ENCODE data around the gene OPCML. TPM values are rescaled to one million over a fixed set of nuclear protein-coding genes. Genes with fewer than 3 reads are reported as not detected.
A peak's percentile ranks its signal among the peaks of the same experiment; 100 is the strongest.

OPCML gene
- total RNA-seq = not detected
- polyA plus RNA-seq = not detected
- total RNA-seq = not detected

DNA sequence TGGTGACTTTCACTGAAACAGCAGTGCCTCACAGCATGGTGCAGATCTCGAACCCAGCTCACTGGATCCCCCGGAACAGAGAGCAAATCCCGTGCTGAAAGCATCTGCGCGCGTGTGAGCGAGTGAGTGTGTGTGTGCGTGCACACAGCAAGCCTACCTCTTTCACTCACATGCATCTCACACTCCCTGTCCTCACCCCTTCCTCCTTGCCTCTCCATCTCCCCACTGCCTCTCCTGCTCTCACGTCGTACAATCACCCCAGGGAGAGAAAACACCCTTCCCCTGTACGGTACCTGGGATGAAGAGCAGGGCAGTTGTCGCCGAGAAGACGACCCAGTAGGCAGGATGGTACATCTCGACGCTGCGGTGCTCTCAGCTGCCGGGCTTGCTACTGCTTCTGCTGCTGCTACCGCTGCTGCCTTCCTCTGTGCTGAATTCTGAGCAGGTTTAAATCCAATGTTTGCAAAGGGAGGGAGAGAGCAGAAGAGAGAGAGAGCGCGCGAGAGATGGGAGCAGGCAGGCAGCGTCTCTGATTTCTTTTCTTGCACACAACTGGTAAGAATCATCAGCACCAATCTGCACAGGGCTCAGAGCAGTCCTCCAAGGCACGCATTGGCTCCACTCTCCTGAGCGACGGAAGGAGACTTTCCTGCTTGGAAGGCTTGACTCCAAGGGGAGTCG, at the start of gene OPCML:
OPCML (minus strand) TSS at position 531 of the 681 bp plus-strand sequence.
- Mint-ChIP-seq H3K27ac (peak within 1 kb of the TSS in 1 of 9 donors; percentile 75), H3K9me3 (peaks cover 0 to 8% (median 0%) of the 10 kb centered on the region in 11 donors), H3K4me1 (peaks cover 0 to 4% (median 0%) of the 10 kb centered on the region in 7 donors), H3K27me3 (peaks cover 39 to 67% (median 58%) of the 10 kb centered on the region in 5 donors), H3K36me3 (no peaks in the 10 kb centered on the region), H3K4me3 (no peak within 1 kb of the TSS)
- no peak for ATAC-seq
- no peak for DNase-seq
- H3K27me3 ChIP-seq (ENCODE audit: control insufficient read depth in 2 of 2, insufficient read depth in 2 of 2, low read length in 2 of 2) = peaks cover 0 to 4% of the 10 kb centered on the region in 2 donors
- POLR2A ChIA-PET = no interaction called here
- no peaks in the 10 kb centered on the region for H3K9me3 ChIP-seq (ENCODE audit: control insufficient read depth in 2 of 3, low read length in 3 of 3)
- CTCF ChIA-PET = no interaction called here
- intact Hi-C loops (cut with micrococcal nuclease) = no loop called here
- H3K4me1 ChIP-seq (ENCODE audit: control insufficient read depth in 2 of 2, insufficient read depth in 2 of 2, low read length in 2 of 2) = no peaks in the 10 kb centered on the region
- H3K27ac ChIP-seq (ENCODE audit: low read depth, low read length) = no peak within 1 kb of the TSS
- H3K4me3 ChIP-seq (ENCODE audit: low read length) = no peak within 1 kb of the TSS
- no peaks in the 10 kb centered on the region for H3K36me3 ChIP-seq (ENCODE audit: control insufficient read depth in 2 of 3, insufficient read depth in 3 of 3, low read length in 3 of 3)

DNA sequence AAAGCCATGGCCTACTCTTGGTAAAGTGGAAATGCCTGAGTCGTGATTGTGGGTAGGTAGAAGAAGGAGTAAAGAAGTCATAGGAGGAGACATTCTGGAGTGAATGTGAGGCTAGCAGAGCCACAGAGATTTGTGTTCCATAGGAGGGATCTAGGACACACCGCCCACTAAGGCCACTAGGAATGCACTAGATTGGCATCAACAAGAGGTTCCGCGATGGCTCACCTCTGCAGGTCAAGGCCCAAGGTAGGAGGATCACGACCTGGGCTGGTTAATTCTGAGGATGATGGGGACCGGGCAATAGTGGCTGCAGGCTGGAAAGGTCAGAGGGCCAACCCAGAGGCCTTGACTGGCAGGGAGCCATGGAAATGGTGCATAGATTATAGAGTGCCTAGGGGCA, 48.8 kb upstream of the OPCML start:
- no peaks in the 10 kb centered on the region for H3K36me3 ChIP-seq (ENCODE audit: control insufficient read depth in 2 of 3, insufficient read depth in 3 of 3, low read length in 3 of 3)

GRCh38 chr11:133579165-133580031, 47.1 kb upstream of the OPCML start:
- Mint-ChIP-seq H3K9me3 (peaks cover 0 to 19% (median 5%) of the 10 kb centered on the region in 11 donors), H3K27ac (no peak overlapping the region), H3K4me1 (peaks cover 0 to 2% (median 0%) of the 10 kb centered on the region in 7 donors), H3K27me3 (peaks cover 0 to 24% (median 0%) of the 10 kb centered on the region in 5 donors), H3K36me3 (no peaks in the 10 kb centered on the region), H3K4me3 (no peak overlapping the region)
- H3K27ac ChIP-seq (ENCODE audit: low read depth, low read length) = no peak overlapping the region
- no peaks in the 10 kb centered on the region for H3K4me1 ChIP-seq (ENCODE audit: control insufficient read depth in 2 of 2, insufficient read depth in 2 of 2, low read length in 2 of 2)
- peak; percentile 22 for ATAC-seq
- no peaks in the 10 kb centered on the region for H3K9me3 ChIP-seq (ENCODE audit: control insufficient read depth in 2 of 3, low read length in 3 of 3)
- intact Hi-C loops (cut with micrococcal nuclease) = no loop called here
- ChIA-PET CTCF (no interaction called here), POLR2A (no interaction called here)
- no peak overlapping the region for H3K4me3 ChIP-seq (ENCODE audit: low read length)
- no peaks in the 10 kb centered on the region for H3K27me3 ChIP-seq (ENCODE audit: control insufficient read depth in 2 of 2, insufficient read depth in 2 of 2, low read length in 2 of 2)
- DNase-seq = no peak
- no peaks in the 10 kb centered on the region for H3K36me3 ChIP-seq (ENCODE audit: control insufficient read depth in 2 of 3, insufficient read depth in 3 of 3, low read length in 3 of 3)

More for the DNA sequence above, 48.8 kb upstream of the OPCML start:
- DNase-seq (no peak), ATAC-seq (no peak)
- CTCF ChIA-PET = no interaction called here
- H3K27ac ChIP-seq (ENCODE audit: low read depth, low read length) = no peak overlapping the region
- H3K36me3 Mint-ChIP-seq = no peaks in the 10 kb centered on the region
- peaks cover 0 to 19% (median 0%) of the 10 kb centered on the region in 5 donors for H3K27me3 Mint-ChIP-seq
- no peak overlapping the region for H3K27ac Mint-ChIP-seq
- no peak overlapping the region for H3K4me3 Mint-ChIP-seq
- no peaks in the 10 kb centered on the region for H3K27me3 ChIP-seq (ENCODE audit: control insufficient read depth in 2 of 2, insufficient read depth in 2 of 2, low read length in 2 of 2)
- H3K9me3 ChIP-seq (ENCODE audit: control insufficient read depth in 2 of 3, low read length in 3 of 3) = no peaks in the 10 kb centered on the region
- no peaks in the 10 kb centered on the region for H3K4me1 ChIP-seq (ENCODE audit: control insufficient read depth in 2 of 2, insufficient read depth in 2 of 2, low read length in 2 of 2)
- POLR2A ChIA-PET = no interaction called here
- peaks cover 0 to 2% (median 0%) of the 10 kb centered on the region in 7 donors for H3K4me1 Mint-ChIP-seq
- H3K4me3 ChIP-seq (ENCODE audit: low read length) = no peak overlapping the region
- intact Hi-C loops (cut with micrococcal nuclease) = no loop called here
- H3K9me3 Mint-ChIP-seq = peaks cover 0 to 16% (median 6%) of the 10 kb centered on the region in 11 donors

- peaks cover 0 to 26% (median 6%) of the 10 kb centered on the region in 5 donors for H3K27me3 Mint-ChIP-seq
- ChIA-PET CTCF (no interaction called here), POLR2A (no interaction called here)
- Histone ChIP-seq H3K36me3 (ENCODE audit: control insufficient read depth in 2 of 3, insufficient read depth in 3 of 3, low read length in 3 of 3) (no peaks in the 10 kb centered on the region), H3K4me1 (ENCODE audit: control insufficient read depth in 2 of 2, insufficient read depth in 2 of 2, low read length in 2 of 2) (no peaks in the 10 kb centered on the region), H3K4me3 (ENCODE audit: low read length) (no peak overlapping the region), H3K27ac (ENCODE audit: low read depth, low read length) (no peak overlapping the region), H3K27me3 (ENCODE audit: control insufficient read depth in 2 of 2, insufficient read depth in 2 of 2, low read length in 2 of 2) (no peaks in the 10 kb centered on the region), H3K9me3 (ENCODE audit: control insufficient read depth in 2 of 3, low read length in 3 of 3) (no peaks in the 10 kb centered on the region)
- no peak overlapping the region for H3K4me3 Mint-ChIP-seq
- intact Hi-C loops (cut with micrococcal nuclease) = no loop called here
- no peak overlapping the region for H3K27ac Mint-ChIP-seq
- ATAC-seq (no peak), DNase-seq (no peak)
- peaks cover 0 to 16% (median 5%) of the 10 kb centered on the region in 11 donors for H3K9me3 Mint-ChIP-seq
- H3K4me1 Mint-ChIP-seq = peaks cover 0 to 2% (median 0%) of the 10 kb centered on the region in 7 donors
- no peaks in the 10 kb centered on the region for H3K36me3 Mint-ChIP-seq
Measured at GRCh38 chr11:133577403-133577802, 45.1 kb upstream of the OPCML start.

- Mint-ChIP-seq H3K27me3 (peaks cover 0 to 26% (median 7%) of the 10 kb centered on the region in 5 donors), H3K4me1 (peaks cover 0 to 2% (median 0%) of the 10 kb centered on the region in 7 donors), H3K9me3 (peaks cover 0 to 15% (median 5%) of the 10 kb centered on the region in 11 donors), H3K36me3 (no peaks in the 10 kb centered on the region), H3K27ac (no peak overlapping the region), H3K4me3 (peak overlapping the region in 5 of 10 donors; percentile 14 to 70 (median 39))
- no peak for ATAC-seq
- Histone ChIP-seq H3K27ac (ENCODE audit: low read depth, low read length) (no peak overlapping the region), H3K27me3 (ENCODE audit: control insufficient read depth in 2 of 2, insufficient read depth in 2 of 2, low read length in 2 of 2) (no peaks in the 10 kb centered on the region), H3K4me1 (ENCODE audit: control insufficient read depth in 2 of 2, insufficient read depth in 2 of 2, low read length in 2 of 2) (no peaks in the 10 kb centered on the region), H3K4me3 (ENCODE audit: low read length) (no peak overlapping the region), H3K36me3 (ENCODE audit: control insufficient read depth in 2 of 3, insufficient read depth in 3 of 3, low read length in 3 of 3) (no peaks in the 10 kb centered on the region), H3K9me3 (ENCODE audit: control insufficient read depth in 2 of 3, low read length in 3 of 3) (no peaks in the 10 kb centered on the region)
- ChIA-PET POLR2A (no interaction called here), CTCF (no interaction called here)
- intact Hi-C loops (cut with micrococcal nuclease) = no loop called here
- no peak for DNase-seq
Measured at GRCh38 chr11:133576351-133576750, 44.0 kb upstream of the OPCML start.

GRCh38 chr11:133573081-133573480, 40.8 kb upstream of the OPCML start:
- no peaks in the 10 kb centered on the region for H3K36me3 ChIP-seq (ENCODE audit: control insufficient read depth in 2 of 3, insufficient read depth in 3 of 3, low read length in 3 of 3)
- H3K4me1 ChIP-seq (ENCODE audit: control insufficient read depth in 2 of 2, insufficient read depth in 2 of 2, low read length in 2 of 2) = no peaks in the 10 kb centered on the region
- ATAC-seq = no peak
- Mint-ChIP-seq H3K4me3 (no peak overlapping the region), H3K27ac (no peak overlapping the region), H3K9me3 (peaks cover 0 to 13% (median 4%) of the 10 kb centered on the region in 11 donors), H3K4me1 (no peaks in the 10 kb centered on the region), H3K36me3 (no peaks in the 10 kb centered on the region), H3K27me3 (peaks cover 0 to 19% (median 7%) of the 10 kb centered on the region in 5 donors)
- no peak overlapping the region for H3K27ac ChIP-seq (ENCODE audit: low read depth, low read length)
- no peaks in the 10 kb centered on the region for H3K9me3 ChIP-seq (ENCODE audit: control insufficient read depth in 2 of 3, low read length in 3 of 3)
- DNase-seq = no peak
- POLR2A ChIA-PET = no interaction called here
- H3K27me3 ChIP-seq (ENCODE audit: control insufficient read depth in 2 of 2, insufficient read depth in 2 of 2, low read length in 2 of 2) = no peaks in the 10 kb centered on the region
- intact Hi-C loops (cut with micrococcal nuclease) = no loop called here
- CTCF ChIA-PET = no interaction called here
- H3K4me3 ChIP-seq (ENCODE audit: low read length) = no peak overlapping the region

Measured in naive thymus-derived CD4-positive, alpha-beta T cell (primary cell).